GM03348 (cell line): ENCODE measurements around the gene HLA-DRB1.
"Not testable (repeated sequence)": the region's sequence is repeated elsewhere in the genome, so short reads cannot be mapped to it uniquely, and the experiment has no call there.

Source experiments
- DNase-seq: peaks from one replicate; pipeline ENCODE4 v3.0.0; 2012; ENCODE audit warnings: low spot score

HLA-DRB1 gene

GRCh38 chr6:32609731-32610640 lies 20.3 kb upstream of the HLA-DRB1 start:
- peak; percentile 78 for DNase-seq

DNA sequence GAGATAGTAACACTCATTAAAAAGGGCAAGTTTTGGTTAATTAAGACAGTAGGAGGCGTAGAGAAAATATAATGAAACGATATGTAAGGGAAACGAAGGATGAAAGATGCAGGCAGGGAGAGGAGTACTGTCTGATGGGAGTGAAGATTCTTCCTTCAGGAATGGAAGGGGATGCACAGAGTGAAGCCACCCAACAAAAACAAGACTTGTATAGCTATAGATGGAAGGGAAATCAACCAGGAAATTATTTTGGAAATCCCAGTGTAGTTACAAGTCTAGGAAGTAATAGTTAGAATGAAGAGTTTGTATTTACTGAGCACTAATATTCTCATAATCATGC lies 19.7 kb upstream of the HLA-DRB1 start:
- DNase-seq: no peak

DNA sequence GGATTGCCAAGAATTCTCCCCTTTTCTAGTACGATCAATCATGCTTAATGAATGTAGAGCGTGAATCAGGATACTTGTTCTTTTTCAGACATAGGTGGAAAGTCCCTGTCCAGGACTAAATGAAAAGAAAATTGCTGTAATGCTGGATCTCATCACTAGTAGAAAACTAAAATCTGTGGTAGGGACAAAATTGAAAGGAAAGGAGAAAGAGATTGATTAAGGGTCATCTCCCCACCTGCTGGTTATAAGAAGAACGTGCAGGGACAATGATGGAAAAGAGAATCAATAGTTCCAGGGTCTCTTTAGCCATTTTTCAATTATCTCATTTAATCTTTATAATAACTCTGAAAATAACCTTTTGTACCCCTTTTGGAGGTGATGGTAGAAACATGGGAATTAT lies 18.7 kb upstream of the HLA-DRB1 start:
- DNase-seq: no peak

GRCh38 chr6:32607988-32608298 lies 18.3 kb upstream of the HLA-DRB1 start:
- no peak for DNase-seq

- DNase-seq: no peak
Measured at GRCh38 chr6:32607263-32607987, 17.8 kb upstream of the HLA-DRB1 start.

GRCh38 chr6:32604434-32604877 lies 14.8 kb upstream of the HLA-DRB1 start:
- DNase-seq: no peak

- no peak for DNase-seq
Measured at GRCh38 chr6:32603888-32604287, 14.2 kb upstream of the HLA-DRB1 start.

- no peak for DNase-seq
Measured at GRCh38 chr6:32603222-32603621, 13.6 kb upstream of the HLA-DRB1 start.

- no peak for DNase-seq
Measured at GRCh38 chr6:32602383-32602782, 12.7 kb upstream of the HLA-DRB1 start.

GRCh38 chr6:32597024-32597423 lies 7.4 kb upstream of the HLA-DRB1 start:
- no peak for DNase-seq

DNA sequence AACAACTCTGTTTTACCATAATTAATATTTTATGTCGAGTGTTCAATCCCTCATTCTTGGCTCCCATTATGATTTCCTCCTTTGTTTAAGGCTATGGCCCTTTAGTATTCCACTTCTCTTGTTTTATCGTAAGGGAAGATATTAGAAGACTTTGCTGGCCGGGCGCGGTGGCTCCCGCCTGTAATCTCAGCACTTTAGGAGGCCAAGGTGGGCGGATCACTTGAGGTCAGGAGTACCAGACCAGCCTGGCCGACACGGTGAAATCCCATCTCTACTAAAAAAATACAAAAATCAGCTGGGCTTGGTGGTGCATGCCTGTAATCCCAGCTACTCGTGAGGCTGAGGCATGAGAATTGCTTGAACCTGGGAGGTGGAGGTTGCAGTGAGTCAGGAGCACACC lies 1.1 kb upstream of the HLA-DRB1 start:
- DNase-seq: not testable (repeated sequence)

DNA sequence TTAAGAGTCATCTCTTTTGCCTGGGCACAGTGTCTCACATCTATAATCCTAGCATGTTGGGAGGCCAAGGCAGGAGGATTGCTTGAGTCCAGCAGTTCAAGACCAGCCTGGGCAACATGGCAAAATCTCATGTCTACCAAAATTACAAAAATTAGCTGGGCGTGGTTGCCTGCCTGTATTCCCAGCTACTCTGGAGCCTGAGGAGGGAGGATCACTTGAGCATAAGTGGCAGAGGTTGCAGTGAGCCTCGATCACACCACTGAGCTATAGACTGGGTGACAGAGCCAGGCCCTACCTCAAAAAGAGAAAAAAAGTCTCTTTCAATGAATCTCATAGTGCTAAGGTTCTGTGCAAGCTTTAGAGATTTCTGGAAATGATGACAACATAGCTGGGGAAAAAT lies 1.5 kb downstream of the HLA-DRB1 start:
- DNase-seq: no peak

GRCh38 chr6:32583527-32583898 lies 6.1 kb downstream of the HLA-DRB1 start:
- no peak for DNase-seq

GRCh38 chr6:32581315-32582095 lies 8.1 kb downstream of the HLA-DRB1 start:
- no peak for DNase-seq

GRCh38 chr6:32580593-32580992 lies 9.1 kb downstream of the HLA-DRB1 start:
- DNase-seq: no peak

DNA sequence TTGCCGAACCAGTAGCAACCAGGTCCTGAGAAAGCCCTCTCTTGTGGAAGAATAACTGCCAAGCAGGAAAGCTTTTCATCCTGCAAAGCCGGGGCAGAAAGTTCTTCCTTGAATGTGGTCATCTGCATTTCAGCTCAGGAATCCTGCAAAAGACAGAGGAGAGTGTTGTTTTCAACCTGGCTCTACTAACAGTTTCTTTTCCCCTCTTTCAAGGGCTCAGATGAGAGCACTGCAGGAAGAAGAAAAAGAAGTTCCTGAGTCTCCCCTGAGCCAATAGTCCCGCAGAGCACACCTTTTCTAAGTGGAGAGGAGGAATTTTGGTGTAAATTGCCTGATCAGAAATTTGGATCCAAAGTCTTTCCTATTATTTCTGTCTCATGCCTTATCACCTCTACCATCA lies 10.7 kb downstream of the HLA-DRB1 start:
- DNase-seq: no peak

DNA sequence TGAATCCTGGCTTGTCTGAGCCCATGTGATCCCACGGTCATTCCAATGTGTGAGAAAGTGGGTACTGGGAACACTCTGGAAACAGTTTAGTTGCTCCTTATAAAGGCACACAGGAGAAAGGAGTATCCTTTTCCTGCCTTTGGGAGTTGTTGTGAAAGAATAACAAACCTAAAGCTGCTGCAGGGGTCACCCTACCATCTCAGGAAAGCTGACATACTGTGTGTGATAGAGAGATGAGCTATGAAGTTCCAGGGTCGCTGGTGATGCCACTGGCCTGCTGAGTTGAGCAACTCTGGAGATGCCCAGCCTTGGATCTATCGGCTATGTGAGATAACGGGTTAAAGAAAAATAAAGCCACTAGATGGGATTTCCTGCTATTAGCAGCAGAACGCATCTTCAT lies 12.2 kb downstream of the HLA-DRB1 start:
- not testable (repeated sequence) for DNase-seq

DNA sequence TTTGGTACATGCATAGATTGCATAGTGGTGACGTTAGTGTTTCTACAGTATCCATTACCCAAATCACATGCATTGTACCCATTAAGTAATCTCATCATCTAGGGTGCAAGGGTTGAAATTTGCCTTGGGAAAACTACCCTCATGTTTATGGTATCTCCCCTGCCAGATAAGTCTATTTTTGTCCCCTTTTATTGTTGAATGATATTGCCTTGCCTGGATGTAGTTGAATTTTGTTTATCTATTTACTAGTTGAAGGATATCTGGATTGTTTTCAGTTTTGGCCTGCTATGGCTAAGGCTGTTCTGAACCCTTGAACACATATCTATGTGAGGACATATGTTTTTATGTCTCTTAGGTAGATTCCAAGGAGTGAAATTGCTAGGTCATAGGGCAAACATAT lies 13.4 kb downstream of the HLA-DRB1 start:
- DNase-seq: no peak

DNA sequence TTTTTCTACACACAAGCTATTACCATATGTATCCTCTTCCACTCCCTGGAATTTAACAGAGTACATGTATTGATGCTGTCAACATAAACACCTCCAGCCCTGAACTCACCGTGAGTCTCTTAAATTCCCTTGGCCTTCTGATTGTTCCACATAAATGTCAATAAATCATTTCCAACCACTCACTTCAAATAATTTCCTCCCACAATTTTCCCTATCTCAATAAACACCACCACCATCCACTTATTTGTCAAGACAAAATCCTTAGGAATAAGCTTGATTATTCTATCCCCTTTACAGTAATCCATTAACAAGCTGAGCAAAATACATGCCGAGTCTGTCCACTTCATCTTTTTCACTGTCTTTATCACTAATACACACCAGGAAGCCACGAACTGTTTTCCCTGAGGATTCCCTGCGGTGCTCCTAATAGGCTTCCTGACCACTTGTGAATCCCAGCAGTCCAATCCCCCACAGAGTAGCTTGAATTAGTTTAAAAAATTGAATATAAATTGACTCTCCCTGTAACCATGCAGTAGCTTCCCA lies 19.2 kb downstream of the HLA-DRB1 start:
- no peak for DNase-seq

- DNase-seq: no peak
Measured at GRCh38 chr6:32568561-32568960, 21.1 kb downstream of the HLA-DRB1 start.

DNA sequence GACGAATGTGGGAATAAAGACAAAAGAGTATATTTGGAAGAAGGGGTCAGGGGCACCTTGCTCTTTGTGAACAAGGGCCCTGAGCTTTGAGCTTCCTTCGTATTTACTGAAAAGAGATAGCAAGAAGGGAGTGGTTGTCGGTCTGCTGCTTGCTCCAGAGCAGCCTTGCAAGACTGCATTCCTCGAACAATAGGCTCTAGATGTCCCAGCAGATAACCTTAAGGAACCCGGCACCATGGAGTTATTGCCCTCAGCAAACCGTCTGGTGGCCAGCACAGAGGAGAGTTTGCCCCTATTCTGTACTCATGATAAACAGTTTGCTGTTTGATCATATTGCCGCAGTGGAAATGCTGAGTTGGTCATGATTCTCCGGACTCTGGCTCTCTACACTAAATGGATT lies 22.7 kb downstream of the HLA-DRB1 start:
- DNase-seq: no peak

DNA sequence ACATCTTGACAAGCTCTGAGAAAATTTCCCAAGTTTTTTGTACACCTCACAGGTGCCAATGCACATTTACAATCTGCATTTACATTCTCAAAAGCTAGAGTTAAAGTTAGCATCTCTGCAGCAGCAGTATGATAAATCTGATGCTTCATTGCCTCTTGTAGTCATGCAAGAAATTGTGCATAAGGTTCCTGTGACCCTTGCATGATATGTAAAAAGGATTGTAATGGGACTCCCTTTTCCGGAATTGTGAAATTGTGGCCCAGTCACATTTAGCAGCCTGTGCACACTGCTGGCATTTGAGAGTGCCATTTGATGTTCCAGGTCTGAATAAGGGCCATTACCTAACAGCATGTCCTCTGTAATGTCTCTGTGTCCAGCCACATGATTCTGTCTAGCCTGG lies 24.1 kb downstream of the HLA-DRB1 start:
- DNase-seq: no peak

DNA sequence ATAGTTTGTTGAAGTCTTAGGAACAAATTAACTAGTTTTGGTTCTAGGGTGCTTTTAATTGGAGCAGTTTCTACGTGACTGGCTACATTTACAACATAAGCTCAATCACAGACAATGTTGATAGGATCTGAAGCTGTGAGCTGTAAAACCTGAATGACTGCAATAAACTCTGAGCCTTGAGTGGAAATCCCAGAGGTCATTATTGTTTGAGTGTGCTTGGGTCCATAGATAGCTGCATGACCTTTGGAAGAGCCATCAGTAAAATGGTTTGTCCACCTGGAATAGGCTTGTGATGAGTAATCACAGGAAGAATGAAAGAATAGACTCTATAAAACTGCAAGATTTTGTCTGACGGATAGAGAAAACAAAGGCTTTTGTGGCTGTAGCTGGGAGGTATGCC lies 26.7 kb downstream of the HLA-DRB1 start:
- DNase-seq: no peak
